T-helper 2 cell treated with Interferon-gamma antibody and Interleukin-4, amounts not matched to agents 5 μg/mL and 100 μg/mL, for 36 hours (primary cell): ENCODE results near the gene PHLPP1.
A peak's percentile ranks its signal among the peaks of the same experiment; 100 is the strongest.

Source experiments
- DNase-seq: peaks from one replicate; pipeline ENCODE4 v3.0.0; 2021; ENCODE audit warnings: low spot score
- H3K27ac Mint-ChIP-seq: one replicate; pipeline ENCODE4 v1.8.0; 2021; ENCODE audit warnings: mild to moderate bottlenecking, mixed read lengths
- H3K27me3 Mint-ChIP-seq: one replicate; pipeline ENCODE4 v1.8.0; 2021; ENCODE audit warnings: low read depth, mixed read lengths
- H3K36me3 Mint-ChIP-seq: one replicate; pipeline ENCODE4 v1.8.0; 2021; ENCODE audit warnings: low read depth, mixed read lengths
- H3K4me1 Mint-ChIP-seq: one replicate; pipeline ENCODE4 v1.8.0; 2021; ENCODE audit warnings: low read depth, mixed read lengths
- H3K4me3 Mint-ChIP-seq: one replicate; pipeline ENCODE4 v1.8.0; 2022; ENCODE audit warnings: mild to moderate bottlenecking, moderate library complexity, mixed read lengths
- H3K9me3 Mint-ChIP-seq: one replicate; pipeline ENCODE4 v1.8.0; 2021; ENCODE audit warnings: mixed read lengths

The PHLPP1 gene

DNA sequence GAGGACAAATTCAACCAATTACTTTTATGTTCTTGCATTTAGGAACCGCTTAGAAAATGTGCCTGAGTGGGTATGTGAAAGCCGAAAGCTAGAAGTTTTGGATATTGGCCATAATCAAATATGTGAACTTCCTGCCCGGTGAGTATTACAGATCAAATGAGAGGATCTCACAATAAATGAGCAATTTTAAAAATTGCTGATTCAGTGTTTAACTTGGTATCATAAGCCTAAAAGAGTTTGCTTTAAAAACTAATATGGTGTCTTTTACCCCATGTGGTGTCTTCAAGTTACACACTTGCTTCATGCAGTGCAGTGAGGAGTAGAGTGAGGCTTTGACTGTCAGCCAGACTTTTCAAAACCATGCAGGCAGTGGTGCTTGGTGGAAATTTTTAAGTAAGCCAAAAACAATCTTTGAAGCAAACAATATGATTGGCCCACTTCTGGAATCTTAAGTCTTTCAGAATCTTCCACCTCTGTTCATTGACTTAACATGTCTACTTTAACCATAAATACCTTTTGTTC is 199.6 kb downstream of the PHLPP1 start:
- Mint-ChIP-seq H3K4me3 (no peak overlapping the region), H3K9me3 (peaks cover 4% of the 10 kb centered on the region), H3K27me3 (no peaks in the 10 kb centered on the region), H3K27ac (no peak overlapping the region), H3K36me3 (peaks cover 10% of the 10 kb centered on the region), H3K4me1 (peaks cover 5% of the 10 kb centered on the region)
- DNase-seq, result no peak

- DNase-seq, result no peak
- Mint-ChIP-seq H3K27me3 (no peaks in the 10 kb centered on the region), H3K4me3 (no peak overlapping the region), H3K36me3 (peaks cover 10% of the 10 kb centered on the region), H3K9me3 (no peaks in the 10 kb centered on the region), H3K4me1 (peaks cover 5% of the 10 kb centered on the region), H3K27ac (no peak overlapping the region)
Observed at GRCh38 chr18:62918361-62918760, 203.0 kb downstream of the PHLPP1 start.

DNA sequence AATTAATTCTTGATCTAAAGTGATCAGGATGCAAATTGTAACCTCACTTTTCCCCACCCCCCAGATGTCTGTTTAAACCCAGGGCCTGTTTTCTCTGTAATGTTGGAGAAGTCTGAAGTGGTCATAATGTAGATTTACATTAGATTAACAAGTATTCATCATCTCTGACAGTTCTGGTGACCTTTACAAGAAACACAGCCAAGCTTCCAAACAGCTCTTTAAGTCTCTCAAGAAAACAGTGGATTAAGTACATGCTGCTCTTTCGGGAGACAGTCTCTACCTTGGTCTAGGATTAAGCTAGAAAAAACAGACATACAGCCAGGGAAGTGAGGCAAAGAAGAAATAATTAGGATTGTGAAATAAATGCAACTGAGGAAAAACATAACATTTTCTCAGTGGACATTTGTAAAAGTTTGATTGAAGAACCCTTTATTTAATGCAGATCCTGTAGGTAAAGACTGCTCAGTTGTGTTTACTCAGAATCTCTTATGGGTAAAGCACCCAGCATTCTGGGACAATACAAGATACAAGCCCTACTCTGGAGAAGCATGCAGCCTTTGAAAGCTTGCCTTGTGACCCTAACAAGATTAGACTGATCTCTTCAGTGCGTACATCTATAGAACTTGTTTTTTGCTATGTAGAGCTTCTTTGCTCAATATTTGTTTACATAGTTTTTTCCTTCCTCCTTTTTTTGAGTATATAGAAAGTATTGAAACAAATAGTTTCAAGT is 203.9 kb downstream of the PHLPP1 start:
- H3K27ac Mint-ChIP-seq, result no peak overlapping the region
- H3K27me3 Mint-ChIP-seq, result no peaks in the 10 kb centered on the region
- H3K9me3 Mint-ChIP-seq, result no peaks in the 10 kb centered on the region
- no peak overlapping the region for H3K4me3 Mint-ChIP-seq
- peaks cover 5% of the 10 kb centered on the region for H3K4me1 Mint-ChIP-seq
- no peak for DNase-seq
- H3K36me3 Mint-ChIP-seq, result peaks cover 10% of the 10 kb centered on the region

DNA sequence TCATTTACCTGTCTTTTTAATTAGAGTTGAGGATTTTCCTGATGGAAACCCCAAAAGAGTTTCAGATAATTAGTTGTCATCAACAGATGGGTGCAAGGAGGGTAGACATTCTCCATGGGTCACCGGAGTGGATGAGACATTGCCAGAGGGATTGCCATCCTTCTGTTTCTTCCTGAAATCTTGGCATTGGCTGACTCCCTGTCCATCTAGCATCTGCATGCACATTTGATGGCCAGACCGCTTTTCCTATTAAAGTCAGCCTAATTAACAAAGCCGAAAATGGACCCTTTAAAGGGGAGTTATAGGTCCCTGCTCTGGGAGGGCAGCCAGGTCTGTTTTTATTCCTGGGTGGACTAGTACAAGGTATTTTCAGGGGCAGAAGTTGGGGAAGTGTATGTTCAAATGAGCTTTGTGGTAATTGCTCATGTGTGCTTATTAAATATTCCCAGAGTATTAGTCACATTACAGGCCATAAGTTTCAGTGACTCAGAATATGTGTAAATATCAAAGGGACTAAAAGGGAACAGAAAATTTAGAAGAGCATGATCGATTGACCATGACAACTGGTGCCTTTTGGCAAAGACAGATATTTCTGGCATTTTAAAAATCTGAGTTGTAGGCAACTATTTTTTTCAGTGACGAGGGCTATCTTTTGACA is 209.8 kb downstream of the PHLPP1 start:
- DNase-seq, result no peak
- Mint-ChIP-seq H3K9me3 (no peaks in the 10 kb centered on the region), H3K4me3 (no peak overlapping the region), H3K27ac (no peak overlapping the region), H3K4me1 (peaks cover 1% of the 10 kb centered on the region), H3K27me3 (no peaks in the 10 kb centered on the region), H3K36me3 (peaks cover 4% of the 10 kb centered on the region)

GRCh38 chr18:62928326-62928725 is 213.0 kb downstream of the PHLPP1 start:
- peaks cover 8% of the 10 kb centered on the region for H3K36me3 Mint-ChIP-seq

DNA sequence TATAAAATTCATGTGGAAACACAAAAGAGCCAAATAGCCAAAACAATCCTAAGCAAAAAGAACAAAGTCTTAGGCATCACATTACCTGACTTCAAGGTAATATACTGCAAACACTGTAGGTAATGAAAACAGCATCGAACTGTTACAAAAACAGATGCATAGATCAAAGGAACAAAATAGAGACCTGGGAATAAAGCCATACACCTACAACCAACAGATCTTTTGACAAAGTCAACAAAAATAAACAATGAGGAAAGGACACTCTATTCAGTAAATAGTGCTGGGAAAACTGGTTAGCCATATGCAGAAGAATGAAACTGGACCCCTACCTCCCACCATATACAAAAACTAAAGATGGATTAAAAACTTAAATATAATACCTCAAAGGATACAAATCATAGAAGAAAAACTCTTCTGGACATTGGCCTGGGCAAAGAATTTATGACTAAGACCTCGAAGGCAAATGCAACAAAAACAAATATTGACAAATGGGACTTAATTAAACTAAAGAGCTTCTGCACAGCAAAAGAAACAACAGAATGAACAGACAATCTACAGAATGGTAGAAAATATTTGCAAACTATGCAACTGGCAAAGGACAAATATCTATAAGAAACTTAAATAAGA is 218.0 kb downstream of the PHLPP1 start:
- no peaks in the 10 kb centered on the region for H3K27me3 Mint-ChIP-seq
- DNase-seq, result no peak
- no peak overlapping the region for H3K4me3 Mint-ChIP-seq
- no peak overlapping the region for H3K27ac Mint-ChIP-seq
- H3K4me1 Mint-ChIP-seq, result peaks cover 14% of the 10 kb centered on the region
- H3K9me3 Mint-ChIP-seq, result peaks cover 15% of the 10 kb centered on the region
- H3K36me3 Mint-ChIP-seq, result peaks cover 8% of the 10 kb centered on the region

More at GRCh38 chr18:62928326-62928725, 213.0 kb downstream of the PHLPP1 start:
- H3K4me3 Mint-ChIP-seq, result no peak overlapping the region
- H3K4me1 Mint-ChIP-seq, result peaks cover 1% of the 10 kb centered on the region
- H3K27ac Mint-ChIP-seq, result no peak overlapping the region
- no peaks in the 10 kb centered on the region for H3K27me3 Mint-ChIP-seq
- no peak for DNase-seq
- peaks cover 9% of the 10 kb centered on the region for H3K9me3 Mint-ChIP-seq

DNA sequence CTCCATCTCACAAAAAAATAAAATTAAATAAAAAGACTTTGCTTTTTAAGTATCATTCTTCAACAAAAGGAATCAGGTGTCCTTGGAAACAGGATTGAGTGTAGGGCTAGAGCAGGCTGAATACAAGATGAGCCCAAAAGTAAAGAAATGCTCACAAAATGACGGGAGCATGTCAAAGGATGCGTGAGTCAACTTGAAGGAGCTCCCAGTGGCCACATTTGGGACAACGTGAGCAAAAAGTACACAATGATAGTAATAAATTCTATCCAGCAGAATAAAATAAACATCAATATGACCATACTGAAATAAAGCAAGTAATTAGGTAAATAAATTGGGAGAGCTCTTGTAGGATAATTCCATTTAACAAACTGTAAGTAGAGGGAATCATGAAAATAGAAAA is 220.7 kb downstream of the PHLPP1 start:
- H3K4me1 Mint-ChIP-seq, result peaks cover 30% of the 10 kb centered on the region
- no peaks in the 10 kb centered on the region for H3K27me3 Mint-ChIP-seq
- peaks cover 6% of the 10 kb centered on the region for H3K36me3 Mint-ChIP-seq
- H3K4me3 Mint-ChIP-seq, result no peak overlapping the region
- H3K9me3 Mint-ChIP-seq, result peaks cover 15% of the 10 kb centered on the region
- no peak for DNase-seq
- H3K27ac Mint-ChIP-seq, result no peak overlapping the region

- H3K27ac Mint-ChIP-seq, result no peak overlapping the region
- peaks cover 12% of the 10 kb centered on the region for H3K9me3 Mint-ChIP-seq
- no peak for DNase-seq
- H3K36me3 Mint-ChIP-seq, result peaks cover 5% of the 10 kb centered on the region
- no peak overlapping the region for H3K4me3 Mint-ChIP-seq
- no peaks in the 10 kb centered on the region for H3K27me3 Mint-ChIP-seq
- peaks cover 30% of the 10 kb centered on the region for H3K4me1 Mint-ChIP-seq
Observed at GRCh38 chr18:62937065-62937464, 221.7 kb downstream of the PHLPP1 start.

- no peak overlapping the region for H3K27ac Mint-ChIP-seq
- no peak for DNase-seq
- peaks cover 30% of the 10 kb centered on the region for H3K4me1 Mint-ChIP-seq
- peaks cover 7% of the 10 kb centered on the region for H3K36me3 Mint-ChIP-seq
- no peaks in the 10 kb centered on the region for H3K27me3 Mint-ChIP-seq
- H3K4me3 Mint-ChIP-seq, result no peak overlapping the region
- H3K9me3 Mint-ChIP-seq, result peaks cover 7% of the 10 kb centered on the region
Observed at GRCh38 chr18:62938006-62938405, 222.7 kb downstream of the PHLPP1 start.

DNA sequence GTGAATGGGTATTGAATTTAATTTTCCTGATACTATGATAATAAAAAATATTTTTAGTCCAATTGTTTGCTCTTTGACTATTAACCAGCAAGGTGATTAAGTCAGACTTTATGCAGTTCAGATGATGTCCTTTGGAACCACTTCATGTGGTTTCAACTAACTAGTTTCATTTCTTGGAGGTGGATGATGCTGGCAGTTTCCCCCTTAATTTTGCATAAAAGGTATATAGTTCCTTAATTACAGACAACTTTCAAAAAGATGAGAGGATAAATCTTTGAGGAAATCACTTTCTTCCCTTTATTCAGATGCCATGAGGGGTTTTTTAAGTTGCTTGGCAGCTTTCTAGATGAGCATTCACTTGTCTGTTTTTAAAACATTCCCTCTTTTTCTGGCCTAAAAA is 223.1 kb downstream of the PHLPP1 start:
- peaks cover 8% of the 10 kb centered on the region for H3K36me3 Mint-ChIP-seq
- H3K27ac Mint-ChIP-seq, result no peak overlapping the region
- H3K9me3 Mint-ChIP-seq, result peaks cover 7% of the 10 kb centered on the region
- H3K27me3 Mint-ChIP-seq, result no peaks in the 10 kb centered on the region
- no peak for DNase-seq
- peak overlapping the region; percentile 20 for H3K4me3 Mint-ChIP-seq
- H3K4me1 Mint-ChIP-seq, result peaks cover 30% of the 10 kb centered on the region

DNA sequence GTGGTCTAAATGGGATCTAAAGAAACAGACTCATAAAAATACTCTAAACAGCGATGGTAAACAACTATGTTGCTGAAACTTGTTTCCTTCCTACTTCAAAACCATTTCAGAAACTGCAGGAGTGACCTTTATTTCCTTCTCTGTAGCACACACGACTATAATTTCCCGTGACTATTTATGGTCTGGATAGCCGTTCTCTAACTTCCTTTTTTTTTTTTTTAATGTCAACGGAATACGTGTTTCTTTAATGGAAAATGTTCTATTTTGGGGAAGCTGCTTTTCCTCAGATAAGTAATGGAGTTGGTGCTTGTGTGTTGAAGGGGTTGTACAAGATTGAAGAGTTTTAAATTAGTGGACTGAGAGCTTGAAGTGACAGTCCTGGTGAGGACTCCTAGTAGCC is 224.1 kb downstream of the PHLPP1 start:
- no peaks in the 10 kb centered on the region for H3K27me3 Mint-ChIP-seq
- peaks cover 6% of the 10 kb centered on the region for H3K36me3 Mint-ChIP-seq
- H3K4me3 Mint-ChIP-seq, result no peak overlapping the region

DNA sequence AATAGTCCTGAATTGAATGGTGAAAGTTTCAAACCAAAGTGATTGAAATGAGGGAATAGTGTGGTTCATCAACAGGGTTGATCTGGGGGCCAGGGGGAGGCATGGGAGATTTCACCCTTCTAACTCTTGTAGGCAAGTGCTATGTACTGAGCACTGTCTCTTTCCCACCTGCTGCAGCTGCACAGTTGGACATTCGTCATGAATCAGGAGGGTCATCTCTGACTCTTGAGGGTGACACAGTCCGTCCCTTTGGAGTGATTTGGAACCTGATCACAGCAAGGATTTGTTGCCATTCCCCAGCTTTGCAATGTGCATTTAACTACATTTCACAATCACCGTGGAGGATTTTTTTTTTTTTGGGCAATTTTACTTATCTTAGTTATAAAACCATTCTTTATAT is 224.6 kb downstream of the PHLPP1 start:
- Mint-ChIP-seq H3K27ac (no peak overlapping the region), H3K36me3 (peaks cover 8% of the 10 kb centered on the region), H3K9me3 (no peaks in the 10 kb centered on the region), H3K4me1 (peaks cover 30% of the 10 kb centered on the region), H3K27me3 (no peaks in the 10 kb centered on the region), H3K4me3 (no peak overlapping the region)
- DNase-seq, result no peak

More for the DNA sequence above, 224.1 kb downstream of the PHLPP1 start:
- Mint-ChIP-seq H3K27ac (no peak overlapping the region), H3K4me1 (peaks cover 30% of the 10 kb centered on the region), H3K9me3 (no peaks in the 10 kb centered on the region)
- no peak for DNase-seq

- no peaks in the 10 kb centered on the region for H3K27me3 Mint-ChIP-seq
- no peak overlapping the region for H3K4me3 Mint-ChIP-seq
- H3K9me3 Mint-ChIP-seq, result no peaks in the 10 kb centered on the region
- DNase-seq, result no peak
- peaks cover 11% of the 10 kb centered on the region for H3K36me3 Mint-ChIP-seq
- no peak overlapping the region for H3K27ac Mint-ChIP-seq
- H3K4me1 Mint-ChIP-seq, result peaks cover 23% of the 10 kb centered on the region
Observed at GRCh38 chr18:62942578-62942977, 227.2 kb downstream of the PHLPP1 start.

GRCh38 chr18:62944454-62944853 is 229.1 kb downstream of the PHLPP1 start:
- no peak for DNase-seq
- Mint-ChIP-seq H3K4me1 (peaks cover 8% of the 10 kb centered on the region), H3K27ac (no peak overlapping the region), H3K27me3 (no peaks in the 10 kb centered on the region), H3K4me3 (no peak overlapping the region), H3K36me3 (peaks cover 11% of the 10 kb centered on the region), H3K9me3 (no peaks in the 10 kb centered on the region)
